GM13977 (cell line): ENCODE results near the gene HS6ST3.
A peak's percentile ranks its signal among the peaks of the same experiment; 100 is the strongest.

Experiments
- DNase-seq: peaks from one replicate; pipeline ENCODE4 v3.0.0; 2012; ENCODE audit warnings: low spot score
- in situ Hi-C: fragments of 300-500 bp; cut with MboI; formaldehyde crosslinking; loops from one replicate; pipeline ENCODE4 v1.12.0; 2022; ENCODE audit warnings: low sequenced_read_pairs, low pct_unique_long_range_greater_than_20kb, mixed read lengths, inconsistent platforms; ENCODE audit not compliant: unreplicated experiment
- TF ChIP-seq, protein P1 (sequence below): IDR thresholded peaks from 2 replicates; pipeline ENCODE4 v1.5.1; 2012; ENCODE audit warnings: mild to moderate bottlenecking, control low read depth; ENCODE audit not compliant: insufficient read depth; ENCODE audit errors: extremely low read depth, missing control alignments

HS6ST3 gene

DNA sequence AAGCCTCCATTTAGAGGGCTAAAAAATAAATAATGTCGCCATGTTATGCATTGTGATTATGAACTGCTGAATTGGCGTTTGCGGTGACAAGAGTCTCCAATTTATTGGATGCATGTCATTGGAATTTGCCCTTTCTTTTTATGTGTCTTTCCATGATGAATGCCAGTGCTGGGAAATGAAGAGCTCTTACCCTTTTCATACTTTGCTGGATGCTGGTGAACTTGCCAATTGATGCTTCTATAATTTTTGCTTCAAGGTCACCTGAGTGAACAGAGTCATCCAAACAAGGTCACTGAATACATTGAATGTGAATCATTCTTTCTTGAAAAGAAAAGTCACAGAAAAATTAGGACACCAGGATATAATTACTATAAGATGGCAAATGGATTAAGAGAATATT lies 556.2 kb downstream of the HS6ST3 start:
- in situ Hi-C loops = no loop called here
- TF ChIP-seq, protein P1, sequence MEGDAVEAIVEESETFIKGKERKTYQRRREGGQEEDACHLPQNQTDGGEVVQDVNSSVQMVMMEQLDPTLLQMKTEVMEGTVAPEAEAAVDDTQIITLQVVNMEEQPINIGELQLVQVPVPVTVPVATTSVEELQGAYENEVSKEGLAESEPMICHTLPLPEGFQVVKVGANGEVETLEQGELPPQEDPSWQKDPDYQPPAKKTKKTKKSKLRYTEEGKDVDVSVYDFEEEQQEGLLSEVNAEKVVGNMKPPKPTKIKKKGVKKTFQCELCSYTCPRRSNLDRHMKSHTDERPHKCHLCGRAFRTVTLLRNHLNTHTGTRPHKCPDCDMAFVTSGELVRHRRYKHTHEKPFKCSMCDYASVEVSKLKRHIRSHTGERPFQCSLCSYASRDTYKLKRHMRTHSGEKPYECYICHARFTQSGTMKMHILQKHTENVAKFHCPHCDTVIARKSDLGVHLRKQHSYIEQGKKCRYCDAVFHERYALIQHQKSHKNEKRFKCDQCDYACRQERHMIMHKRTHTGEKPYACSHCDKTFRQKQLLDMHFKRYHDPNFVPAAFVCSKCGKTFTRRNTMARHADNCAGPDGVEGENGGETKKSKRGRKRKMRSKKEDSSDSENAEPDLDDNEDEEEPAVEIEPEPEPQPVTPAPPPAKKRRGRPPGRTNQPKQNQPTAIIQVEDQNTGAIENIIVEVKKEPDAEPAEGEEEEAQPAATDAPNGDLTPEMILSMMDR = no peak
- DNase-seq = no peak

DNA sequence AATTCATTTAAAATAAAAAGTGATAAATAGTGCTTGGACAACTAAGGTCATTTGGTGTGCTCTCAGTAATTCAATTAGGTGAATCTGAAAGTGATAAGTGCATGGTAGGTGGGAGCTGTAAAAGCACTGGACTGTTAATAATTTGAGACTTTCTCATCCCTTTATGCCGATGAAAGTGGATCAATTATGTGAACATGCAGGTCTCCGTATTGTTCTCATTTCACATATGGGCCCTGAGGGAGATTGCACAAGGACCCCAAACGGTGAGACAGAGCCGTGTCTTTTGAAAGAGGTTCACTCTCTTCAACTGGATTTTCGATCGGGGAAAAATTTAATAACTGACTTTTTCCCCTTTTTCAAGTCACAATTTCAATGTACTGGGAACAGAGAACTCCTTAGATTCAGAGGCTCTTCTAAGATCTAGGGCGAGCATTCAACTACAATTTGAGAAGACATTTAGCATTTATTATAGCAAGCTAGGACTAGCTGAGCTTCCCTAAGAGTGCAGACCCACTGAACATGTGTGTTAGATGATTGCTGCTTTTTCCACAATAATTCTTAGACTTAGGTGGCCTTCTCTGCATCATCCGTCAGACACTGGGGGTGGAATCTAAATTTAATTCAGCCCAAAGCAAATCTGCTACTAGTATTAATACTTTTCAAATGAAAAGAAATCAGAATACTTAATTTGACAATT lies 556.8 kb downstream of the HS6ST3 start:
- TF ChIP-seq, protein P1 = no peak
- no peak for DNase-seq
- in situ Hi-C loops = no loop called here

DNA sequence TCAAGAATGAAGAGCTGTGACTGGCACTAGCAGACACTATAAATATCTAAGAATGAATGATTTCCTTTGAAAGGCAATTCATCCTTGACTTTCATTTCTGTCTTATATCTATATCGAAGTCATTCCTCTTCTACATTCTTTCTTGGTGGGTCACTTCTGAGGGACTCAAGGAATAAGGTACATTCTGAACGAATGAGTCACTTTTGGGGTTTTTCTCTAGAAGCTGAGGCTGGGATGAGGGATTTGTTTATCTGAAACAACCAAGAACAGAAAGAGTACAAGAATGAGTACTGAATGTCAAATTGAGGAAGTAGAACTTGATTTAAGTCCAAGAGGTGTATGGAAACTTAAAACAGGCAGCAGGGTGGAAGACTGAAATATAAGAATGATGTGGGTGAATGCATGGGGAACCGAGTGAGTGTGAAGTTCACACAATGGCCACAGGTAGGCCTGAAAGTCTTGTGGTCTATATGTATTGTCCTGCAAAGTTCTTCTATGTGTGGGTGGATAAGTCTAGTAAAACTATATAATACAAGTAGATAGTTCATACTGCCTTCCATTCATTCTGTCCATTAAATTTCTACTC lies 560.5 kb downstream of the HS6ST3 start:
- DNase-seq = peak; percentile 1
- TF ChIP-seq, protein P1 = no peak
- in situ Hi-C loops = no loop called here

DNA sequence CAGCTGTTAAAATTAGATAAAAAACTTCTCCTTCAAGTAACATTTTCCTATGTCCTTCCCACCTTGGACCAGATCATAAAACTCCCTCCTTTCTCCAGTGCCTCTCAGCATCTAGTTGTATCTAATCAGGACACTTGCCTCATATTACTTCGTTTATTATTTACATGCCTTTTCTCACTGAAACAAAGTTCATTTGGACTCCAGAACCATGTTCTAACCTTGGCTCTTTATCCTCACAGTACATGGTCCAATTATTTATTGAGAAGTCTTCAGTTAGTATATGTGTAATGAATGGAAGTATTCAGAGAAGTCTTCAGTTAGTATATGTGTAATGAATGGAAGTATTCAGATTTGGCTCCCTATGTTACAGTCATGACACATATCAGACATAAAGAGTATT lies 561.7 kb downstream of the HS6ST3 start:
- no peak for DNase-seq
- in situ Hi-C loops = no loop called here
- TF ChIP-seq, protein P1 = no peak

DNA sequence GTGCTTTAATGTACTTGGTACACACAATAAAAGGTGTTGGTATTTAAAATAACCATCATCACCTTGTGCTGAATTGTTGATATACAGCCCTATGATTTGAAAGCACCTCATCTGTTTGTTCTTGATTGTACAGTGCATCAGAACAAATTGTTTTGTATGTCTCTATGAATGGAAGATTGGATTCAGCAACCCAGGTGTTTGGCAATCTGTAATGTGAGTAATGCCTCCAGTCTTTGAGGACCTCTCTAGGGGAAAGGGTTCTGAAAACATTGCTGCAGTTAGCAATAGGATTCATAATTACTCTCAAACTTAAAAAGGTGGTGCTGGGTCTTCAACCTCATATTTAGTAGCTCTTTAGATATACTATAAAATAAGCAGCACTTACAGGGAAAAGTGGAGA lies 562.6 kb downstream of the HS6ST3 start:
- no peak for DNase-seq
- in situ Hi-C loops = no loop called here
- TF ChIP-seq, protein P1 = no peak

DNA sequence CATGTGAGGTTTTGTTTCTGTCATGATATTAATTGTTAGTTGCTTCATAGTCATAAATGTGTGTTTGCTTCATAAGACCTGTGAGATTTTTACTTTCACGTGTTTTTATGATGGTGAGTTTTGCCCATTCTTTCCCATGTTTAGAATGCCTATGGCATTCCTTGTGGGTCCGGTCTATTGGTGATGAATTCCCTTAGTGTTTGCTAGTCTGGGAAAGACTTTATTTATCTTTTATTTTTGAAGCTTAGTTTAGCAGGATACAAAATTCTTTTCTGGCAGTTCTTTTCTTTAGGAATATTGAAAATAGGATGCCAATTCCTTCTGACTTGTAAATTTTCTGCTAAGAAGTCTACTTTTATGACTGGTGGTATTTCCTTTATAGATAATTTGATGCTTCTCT lies 571.7 kb downstream of the HS6ST3 start:
- in situ Hi-C loops = no loop called here
- DNase-seq = no peak
- TF ChIP-seq, protein P1 = no peak
